ENCODE measurements around the gene C14orf93. TPM values are rescaled to one million over a fixed set of nuclear protein-coding genes. Genes with fewer than 3 reads are reported as not detected.

C14orf93 gene
- polyA plus RNA-seq, 1 donor from 2014 or later, result 4.7 TPM

GRCh38 chr14:23009483-23009938 lies 432 bp downstream of the C14orf93 start:
- Histone ChIP-seq H3K79me2 (replicated peaks; ENCODE audit: insufficient read depth, low read length) (peaks cover 6% of the 10 kb centered on the region), H3K36me3 (ENCODE audit: insufficient read depth, low read length) (no peaks in the 10 kb centered on the region), H3K27me3 (ENCODE audit: insufficient read depth, low read depth, low read length) (no peaks in the 10 kb centered on the region), H3K27ac (ENCODE audit: low read length) (peak overlapping the region; percentile 31), H3K9me2 (ENCODE audit: insufficient read depth, low read length) (no peaks in the 10 kb centered on the region), H2AFZ (ENCODE audit: low read depth, low read length) (no peak overlapping the region), H3K4me2 (ENCODE audit: low read length) (peak overlapping the region; percentile 73), H3K9ac (ENCODE audit: low read length) (peak overlapping the region; percentile 50), H4K20me1 (ENCODE audit: insufficient read depth) (no peaks in the 10 kb centered on the region), H3K9me3 (ENCODE audit: low read length) (no peaks in the 10 kb centered on the region), H3F3A (ENCODE audit: insufficient read depth, low read length, poor library complexity, severe bottlenecking) (peaks cover 4% of the 10 kb centered on the region), H3K4me3 (ENCODE audit: low read length) (peak overlapping the region; percentile 57)
- TF ChIP-seq SMC3 (conservative IDR thresholded peaks at IDR 0.05; ENCODE audit: poor library complexity) (no peak), POLR2AphosphoS5 (IDR thresholded peaks at IDR 0.05) (no peak), REST (IDR thresholded peaks at IDR 0.05; ENCODE audit: borderline replicate concordance) (peak; percentile 17), RAD21 (conservative IDR thresholded peaks at IDR 0.05) (no peak)

- Histone ChIP-seq H2AFZ (ENCODE audit: low read depth, low read length) (no peak overlapping the region), H3F3A (ENCODE audit: insufficient read depth, low read length, poor library complexity, severe bottlenecking) (peaks cover 4% of the 10 kb centered on the region)
Observed at GRCh38 chr14:23008831-23009230, 1.1 kb downstream of the C14orf93 start.

More at GRCh38 chr14:23008831-23009230, 1.1 kb downstream of the C14orf93 start:
- Histone ChIP-seq H3K27me3 (ENCODE audit: insufficient read depth, low read depth, low read length) (no peaks in the 10 kb centered on the region), H4K20me1 (ENCODE audit: insufficient read depth) (no peaks in the 10 kb centered on the region), H3K27ac (ENCODE audit: low read length) (no peak overlapping the region), H3K9me3 (ENCODE audit: low read length) (no peaks in the 10 kb centered on the region), H3K9ac (ENCODE audit: low read length) (no peak overlapping the region), H3K4me3 (ENCODE audit: low read length) (no peak overlapping the region), H3K9me2 (ENCODE audit: insufficient read depth, low read length) (no peaks in the 10 kb centered on the region), H3K79me2 (replicated peaks; ENCODE audit: insufficient read depth, low read length) (peaks cover 6% of the 10 kb centered on the region), H3K4me2 (ENCODE audit: low read length) (no peak overlapping the region), H3K36me3 (ENCODE audit: insufficient read depth, low read length) (no peaks in the 10 kb centered on the region)
- no peak for TF ChIP-seq RAD21 (conservative IDR thresholded peaks at IDR 0.05)
- no peak for TF ChIP-seq REST (IDR thresholded peaks at IDR 0.05; ENCODE audit: borderline replicate concordance)
- no peak for TF ChIP-seq EZH2 (IDR thresholded peaks at IDR 0.05; ENCODE audit: borderline replicate concordance, insufficient read depth, low read length, poor library complexity, severe bottlenecking)
- no peak for TF ChIP-seq CTCF (IDR thresholded peaks at IDR 0.05; ENCODE audit: poor library complexity, severe bottlenecking)
- no peak for TF ChIP-seq EP300 (conservative IDR thresholded peaks at IDR 0.05; ENCODE audit: poor library complexity, severe bottlenecking)
- no peak for TF ChIP-seq MXI1 (conservative IDR thresholded peaks at IDR 0.05; ENCODE audit: poor library complexity, severe bottlenecking)
- TF ChIP-seq TAF1 (IDR thresholded peaks at IDR 0.05; ENCODE audit: low read depth), result no peak
- no peak for TF ChIP-seq POLR2AphosphoS5 (IDR thresholded peaks at IDR 0.05)
- TF ChIP-seq SMC3 (conservative IDR thresholded peaks at IDR 0.05; ENCODE audit: poor library complexity), result no peak

Data from neural cell (in vitro differentiated cells).